Stimulated activated CD8-positive, alpha-beta memory T cell treated with anti-CD3 and anti-CD28 coated beads, Interleukin-7, amount 100 ng/mL, for 48 hours (primary cell): Measurements from ENCODE around the gene CD248.

ENCODE experiments used
- DNase-seq, 2 donors: peaks; one replicate each; pipeline ENCODE4 v3.0.0-alpha.2; 2020; ENCODE audit warnings: low read depth in 1 of 2; ENCODE audit errors: extremely low read depth in 1 of 2

The CD248 gene

GRCh38 chr11:66290330-66290621 lies 26.6 kb downstream of the CD248 start:
- DNase-seq: no peak

DNA sequence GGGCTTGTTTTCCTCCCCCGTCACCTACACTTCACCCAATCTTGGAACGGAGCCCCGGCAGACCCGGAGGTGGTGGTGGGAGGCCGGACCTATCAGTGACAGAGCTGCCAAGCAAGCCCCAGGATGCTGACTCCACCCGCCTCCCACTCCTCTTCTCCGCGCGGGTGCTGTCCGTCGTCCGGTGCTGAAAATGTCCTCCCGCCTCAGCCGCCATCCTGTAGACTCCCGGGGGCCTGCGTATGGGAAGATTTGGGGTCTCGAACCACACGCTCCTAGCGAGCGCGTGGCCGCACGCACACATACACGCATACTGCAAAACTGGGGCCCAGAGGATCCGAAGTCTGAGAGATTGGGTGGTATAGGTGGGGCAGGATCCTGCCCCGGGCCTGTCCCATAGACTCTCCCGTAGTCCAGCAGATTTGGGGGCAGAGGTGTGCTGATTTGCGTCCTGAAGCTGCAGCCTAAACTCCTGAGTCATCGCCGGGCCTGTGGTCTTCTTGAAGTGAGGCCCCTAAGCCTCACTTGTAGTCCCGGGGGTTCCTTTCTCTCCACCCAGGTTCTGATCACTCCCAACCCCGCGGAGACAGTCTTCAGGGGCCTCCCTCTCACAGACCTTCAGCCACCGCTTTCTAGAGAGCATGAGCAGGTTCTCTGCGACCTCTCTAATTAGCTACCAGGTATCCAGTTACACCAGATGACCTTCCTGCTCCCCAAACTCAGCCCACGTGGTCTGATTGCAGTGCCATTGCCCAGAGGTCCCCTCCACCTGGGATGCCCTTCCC lies 27.1 kb downstream of the CD248 start:
- peak; percentile 69 to 79 for DNase-seq

GRCh38 chr11:66288671-66289547 lies 27.9 kb downstream of the CD248 start, which contains the start of gene YIF1A:
TSS of gene YIF1A (minus strand) at chr11:66289143. CDS start at chr11:66288985, 158 bp downstream.
- peak; percentile 93 to 98 for DNase-seq

DNA sequence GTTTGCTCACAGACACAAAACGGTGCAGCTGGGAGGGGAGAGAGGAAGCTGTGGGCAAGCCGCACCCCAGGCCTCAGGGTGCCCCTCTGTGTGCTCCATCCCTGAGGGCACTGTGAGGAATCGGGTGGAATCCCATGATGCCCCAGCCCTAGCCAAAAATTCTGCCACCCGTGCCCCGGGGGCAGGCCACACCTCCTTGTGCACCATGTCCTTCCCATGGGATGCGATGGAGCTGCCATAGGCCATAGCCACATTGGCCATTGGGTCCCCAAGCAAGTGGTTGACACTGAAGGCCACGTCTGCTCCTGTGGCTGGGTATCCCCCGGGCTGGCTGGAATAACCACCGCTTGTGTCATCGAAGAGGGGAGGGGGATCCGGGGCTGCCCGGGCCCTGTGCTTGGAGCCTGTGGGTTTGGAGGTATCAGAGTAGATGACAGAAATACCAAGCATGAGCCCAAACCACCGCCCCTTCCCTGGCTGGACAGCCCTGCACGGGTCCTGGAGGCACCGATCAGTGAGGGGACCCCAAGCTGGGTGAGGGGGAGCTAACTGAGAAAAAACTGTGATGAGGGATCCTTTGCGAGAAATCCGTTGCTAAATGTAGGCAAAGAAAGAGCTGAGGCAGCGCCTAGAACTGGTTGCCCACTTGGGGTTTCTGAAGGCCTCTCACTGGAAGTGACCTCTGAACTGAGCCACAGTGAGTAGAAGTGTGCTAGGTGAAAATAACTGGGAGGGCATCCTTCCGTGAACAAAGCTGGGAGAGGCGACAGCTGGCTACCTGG lies 28.8 kb downstream of the CD248 start:
- DNase-seq: no peak

DNA sequence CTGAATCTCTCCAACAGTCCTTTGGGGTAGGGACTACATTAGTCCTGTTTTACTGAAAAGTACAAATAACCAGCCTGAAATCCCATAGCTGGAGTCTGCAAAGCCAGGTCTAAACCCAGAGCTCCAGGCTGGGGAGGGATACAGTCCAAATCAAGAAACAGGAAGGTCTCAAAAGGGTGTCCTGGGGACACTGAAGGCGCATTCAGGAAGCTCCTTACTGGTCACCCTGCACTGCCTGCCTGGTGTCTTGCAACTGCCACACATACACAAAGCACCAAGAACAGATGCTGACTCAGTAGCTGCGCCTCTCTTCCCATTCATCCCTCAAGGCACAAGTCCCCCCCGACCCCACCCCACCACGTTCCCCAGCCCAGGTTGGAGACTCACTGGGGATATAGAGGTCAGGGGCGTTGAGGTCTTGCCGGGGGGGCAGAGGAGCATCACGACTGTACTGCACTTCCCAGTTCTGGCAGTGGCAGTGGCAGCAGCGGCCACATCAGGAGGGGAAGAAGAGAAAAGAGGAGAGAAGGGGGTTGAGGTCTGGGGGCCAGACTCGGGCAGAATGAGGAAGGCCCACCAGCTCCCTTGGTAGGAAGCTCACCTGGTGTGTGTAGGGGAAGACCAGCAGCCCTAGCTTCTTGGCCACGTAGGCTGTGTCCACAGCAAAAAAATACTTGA lies 29.5 kb downstream of the CD248 start:
- no peak for DNase-seq

GRCh38 chr11:66286699-66287098 lies 30.1 kb downstream of the CD248 start:
- DNase-seq: no peak

- no peak for DNase-seq
These were observed 31.4 kb downstream of the CD248 start for GRCh38 chr11:66285250-66285947.

DNA sequence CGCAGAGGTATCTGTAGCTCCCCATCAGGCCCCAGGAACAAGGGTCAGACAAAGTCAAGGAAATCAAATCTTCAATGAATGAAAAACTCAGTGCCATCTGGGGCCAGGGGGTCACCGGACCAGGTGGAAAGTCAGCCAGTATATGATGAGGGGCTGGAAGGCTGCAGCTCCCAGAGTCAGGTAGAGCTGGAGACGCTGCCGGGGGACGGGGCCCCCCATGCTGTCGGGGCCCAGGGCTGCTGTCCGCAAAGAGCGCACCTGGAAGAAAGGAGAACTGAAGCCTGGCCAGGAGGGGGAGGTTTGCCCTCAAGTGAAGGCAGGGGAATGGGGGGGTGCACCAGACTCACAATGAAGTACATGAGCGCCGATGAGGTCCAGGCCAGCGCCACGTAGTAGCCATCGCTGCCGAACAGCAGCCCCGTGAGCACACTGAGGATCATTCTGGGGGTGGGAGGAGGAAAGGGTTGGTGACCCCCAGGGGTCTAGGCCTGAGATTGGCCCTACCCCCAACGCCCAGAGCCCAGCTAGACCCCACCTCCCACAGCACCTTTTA lies 32.2 kb downstream of the CD248 start:
- no peak for DNase-seq

- no peak for DNase-seq
These were observed 33.3 kb downstream of the CD248 start for GRCh38 chr11:66283461-66284105.

- DNase-seq: peak; percentile 97
These were observed 34.1 kb downstream of the CD248 start for GRCh38 chr11:66282468-66283455.

DNA sequence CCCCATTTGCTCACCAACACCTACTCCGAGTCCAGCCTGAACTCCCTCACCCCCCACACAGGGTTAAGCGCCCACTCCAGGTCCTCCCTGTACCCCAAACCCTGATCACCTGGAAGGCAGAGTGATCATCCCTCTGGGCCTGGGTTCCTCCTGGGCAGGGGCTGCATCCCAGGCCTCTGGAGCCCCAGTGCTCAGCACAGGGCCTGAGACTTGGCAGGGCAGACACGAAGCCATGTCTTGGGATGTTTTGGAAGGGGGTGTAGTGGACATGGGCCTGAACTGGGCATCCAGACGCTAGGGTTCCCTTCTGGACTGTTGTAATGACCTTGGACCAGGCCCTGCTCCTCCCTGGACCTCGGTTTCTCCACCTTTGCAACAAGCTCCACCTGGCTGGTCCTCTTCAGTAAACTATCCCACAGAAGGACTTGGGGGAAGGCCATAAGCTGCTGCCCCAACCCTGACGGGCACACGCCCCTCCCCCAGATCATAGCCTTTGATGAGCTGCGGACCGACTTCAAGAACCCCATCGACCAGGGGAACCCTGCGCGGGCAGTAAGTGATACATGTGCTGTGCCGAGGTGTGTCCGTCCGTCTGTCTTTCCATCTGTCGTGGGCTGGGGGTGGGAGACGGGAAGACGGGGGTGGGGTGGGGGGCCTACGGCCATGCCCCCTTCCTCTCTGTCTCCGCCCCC lies 34.9 kb downstream of the CD248 start:
- DNase-seq: no peak

DNA sequence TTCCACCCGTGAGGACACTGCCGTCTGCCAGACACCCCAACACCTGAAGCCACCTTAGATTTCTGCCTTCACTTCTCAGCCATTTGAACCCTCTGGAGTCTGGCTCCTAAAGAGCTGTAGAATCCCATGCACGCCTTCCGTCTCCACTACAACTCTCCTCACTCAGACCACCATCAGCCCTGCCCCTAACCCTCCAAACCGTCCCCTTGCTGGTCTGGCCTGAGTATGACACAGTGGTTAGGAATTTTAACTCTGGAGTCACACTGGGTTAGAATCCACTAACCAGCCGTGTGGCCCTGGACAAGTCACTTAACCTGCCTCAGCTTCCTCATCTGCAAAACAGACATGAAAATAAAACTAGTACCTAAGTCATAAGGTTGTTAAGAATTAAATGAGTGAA lies 35.8 kb downstream of the CD248 start:
- no peak for DNase-seq

- DNase-seq: no peak
These were observed 36.4 kb downstream of the CD248 start for GRCh38 chr11:66280428-66280827.

DNA sequence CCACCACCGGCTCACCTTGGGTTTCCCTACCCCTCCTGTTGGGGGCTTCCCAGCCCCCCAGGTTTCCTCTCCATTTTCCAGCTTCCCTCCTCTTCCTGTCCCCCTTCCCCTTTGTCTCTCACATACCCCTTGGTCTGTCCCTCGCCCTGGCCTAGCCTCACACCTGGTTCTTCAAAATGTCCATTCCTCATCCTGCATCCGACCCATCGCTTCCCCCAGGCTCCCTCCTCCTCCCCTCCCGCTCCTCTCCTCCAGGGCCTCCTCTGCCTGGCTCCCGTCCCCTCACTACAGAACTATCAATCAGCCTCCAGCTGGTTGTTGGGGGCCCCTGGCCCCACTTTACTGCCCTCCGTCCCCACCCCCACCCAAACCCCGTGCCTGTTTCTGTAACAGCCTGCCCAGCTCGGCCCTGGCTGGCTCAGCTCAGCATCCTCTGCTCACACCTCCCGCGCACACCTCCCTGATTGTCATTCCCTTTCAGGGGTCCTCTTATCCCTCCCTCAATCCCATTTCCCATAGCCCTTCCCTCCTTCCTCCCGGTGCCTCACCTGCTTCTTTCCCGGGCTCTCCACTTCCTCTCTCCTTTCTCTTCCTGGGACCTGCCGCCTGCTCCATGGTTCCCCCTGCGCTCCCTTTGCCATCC lies 37.6 kb downstream of the CD248 start:
- DNase-seq: no peak

- DNase-seq: no peak
These were observed 38.3 kb downstream of the CD248 start for GRCh38 chr11:66278363-66279091.
